ENCODE measurements around the gene CROCC. TPM values are rescaled to one million over a fixed set of nuclear protein-coding genes. Genes with fewer than 3 reads are reported as not detected.
A peak's percentile ranks its signal among the peaks of the same experiment; 100 is the strongest.
"Not testable (repeated sequence)": the region's sequence is repeated elsewhere in the genome, so short reads cannot be mapped to it uniquely, and the experiment has no call there.

CROCC gene
- total RNA-seq, 1 experiment from 2014 or later, result 2.8 TPM

- DNase-seq (ENCODE audit: low spot score), result not testable (repeated sequence)
Measured at GRCh38 chr1:16897653-16898052, 24.1 kb upstream of the CROCC start.

GRCh38 chr1:16898298-16898697, 23.4 kb upstream of the CROCC start:
- not testable (repeated sequence) for DNase-seq (ENCODE audit: low spot score)

GRCh38 chr1:16899020-16899419, 22.7 kb upstream of the CROCC start:
- DNase-seq (ENCODE audit: low spot score), result not testable (repeated sequence)

GRCh38 chr1:16900751-16901150, 21.0 kb upstream of the CROCC start:
- no peak for DNase-seq (ENCODE audit: low spot score)

GRCh38 chr1:16901371-16901770, 20.4 kb upstream of the CROCC start:
- not testable (repeated sequence) for DNase-seq (ENCODE audit: low spot score)

- peak; percentile 44 for DNase-seq (ENCODE audit: low spot score)
Measured at GRCh38 chr1:16903054-16903453, 18.7 kb upstream of the CROCC start.

- DNase-seq (ENCODE audit: low spot score), result no peak
Measured at GRCh38 chr1:16903458-16903796, 18.3 kb upstream of the CROCC start.

- DNase-seq (ENCODE audit: low spot score), result peak; percentile 96
Measured at GRCh38 chr1:16904560-16905109, 17.1 kb upstream of the CROCC start.

GRCh38 chr1:16905110-16905867, 16.4 kb upstream of the CROCC start:
- DNase-seq (ENCODE audit: low spot score), result peak; percentile 74

- DNase-seq (ENCODE audit: low spot score), result no peak
Measured at GRCh38 chr1:16905868-16906702, 15.6 kb upstream of the CROCC start.

GRCh38 chr1:16906873-16907272, 14.9 kb upstream of the CROCC start:
- DNase-seq (ENCODE audit: low spot score), result no peak

GRCh38 chr1:16907870-16908758, 13.6 kb upstream of the CROCC start:
- no peak for DNase-seq (ENCODE audit: low spot score)

GRCh38 chr1:16911851-16912721, 9.6 kb upstream of the CROCC start:
- not testable (repeated sequence) for DNase-seq (ENCODE audit: low spot score)

- not testable (repeated sequence) for DNase-seq (ENCODE audit: low spot score)
Measured at GRCh38 chr1:16912742-16913141, 9.0 kb upstream of the CROCC start.

- no peak for DNase-seq (ENCODE audit: low spot score)
Measured at GRCh38 chr1:16913181-16913832, 8.4 kb upstream of the CROCC start.

GRCh38 chr1:16913833-16914662, 7.7 kb upstream of the CROCC start:
- peak; percentile 76 for DNase-seq (ENCODE audit: low spot score)

GRCh38 chr1:16914928-16915626, 6.7 kb upstream of the CROCC start:
- not testable (repeated sequence) for DNase-seq (ENCODE audit: low spot score)

- DNase-seq (ENCODE audit: low spot score), result no peak
Measured at GRCh38 chr1:16915627-16915973, 6.1 kb upstream of the CROCC start.

All from H4 (cell line).